Myometrial cell (primary cell): ENCODE results near the gene TPH1. TPM values are rescaled to one million over a fixed set of nuclear protein-coding genes. Genes with fewer than 3 reads are reported as not detected.

Source experiments
- total RNA-seq: library from RNA; depleted of rRNA; stranded (reverse); fragments of >200 nt; gene quantifications from 2 replicates; pipeline ENCODE4 v1.2.3, GENCODE V29; 2015

Gene TPH1
- total RNA-seq = 0.18 TPM in 1 of 2 replicates, not detected in the other

GRCh38 chr11:18046116-18046777 is at the start of gene TPH1:
TSS of gene TPH1 (minus strand) at chr11:18046269. CDS start at chr11:18040762, 5,507 bp downstream.

GRCh38 chr11:18012906-18013781 is 32.9 kb downstream of the TPH1 start, which contains the start of gene SERGEF:
TSS of gene SERGEF (minus strand) at chr11:18013047. CDS start at chr11:18013010, 37 bp downstream.

Other genes starting within 250 kb of the TPH1 start
- gene SERGEF, start 33.2 kb downstream of the TPH1 start, total RNA-seq = 9.8 and 14.4 TPM in 2 replicates
- gene SAAL1, start 59.8 kb upstream of the TPH1 start, total RNA-seq = 12.1 and 17.0 TPM in 2 replicates
- gene MRGPRX3, start 86.3 kb upstream of the TPH1 start, total RNA-seq = not detected in 2 replicates
- not detected in 2 replicates for gene MRGPRX4, start 126.6 kb upstream of the TPH1 start, total RNA-seq
- not detected in 2 replicates for gene SAA4, start 190.5 kb upstream of the TPH1 start, total RNA-seq
- gene SAA2, start 202.4 kb upstream of the TPH1 start, total RNA-seq = not detected in 2 replicates
- gene SAA1, start 220.0 kb upstream of the TPH1 start, total RNA-seq = not detected in 2 replicates